Activated CD4-positive, alpha-beta T cell treated with anti-CD3 and anti-CD28 coated beads, Interleukin-2, amount 10 ng/mL, durations not matched to agents 7 days and 5 days (primary cell): ENCODE data around the gene PDE1C. TPM values are rescaled to one million over a fixed set of nuclear protein-coding genes. Genes with fewer than 3 reads are reported as not detected.

Experiments
- CTCF ChIA-PET: fragments of 350-600 bp; sonication (Branson Sonifier 250); formaldehyde crosslinking; loops from one replicate; lab custom pipeline; 2021; ENCODE audit warnings: antibody characterized with exemption; lab: Charles Lee
- POLR2A ChIA-PET: fragments of 350-600 bp; sonication (Branson Sonifier 250); formaldehyde crosslinking; loops from one replicate; lab custom pipeline; 2021; ENCODE audit warnings: antibody characterized with exemption; lab: Charles Lee
- DNase-seq: peaks from one replicate; pipeline ENCODE4 v3.0.0-alpha.2; 2020
- H3K27ac Mint-ChIP-seq: one replicate; pipeline ENCODE4 v1.8.0; 2021; ENCODE audit warnings: mild to moderate bottlenecking, moderate library complexity, mixed read lengths
- H3K27me3 Mint-ChIP-seq: one replicate; pipeline ENCODE4 v1.8.0; 2021; ENCODE audit warnings: mixed read lengths
- H3K36me3 Mint-ChIP-seq: one replicate; pipeline ENCODE4 v1.8.0; 2021; ENCODE audit warnings: low read depth, mixed read lengths
- H3K4me1 Mint-ChIP-seq: one replicate; pipeline ENCODE4 v1.8.0; 2021; ENCODE audit warnings: mixed read lengths
- H3K4me3 Mint-ChIP-seq: one replicate; pipeline ENCODE4 v1.8.0; 2021; ENCODE audit warnings: mild to moderate bottlenecking, moderate library complexity, mixed read lengths
- H3K9me3 Mint-ChIP-seq: one replicate; pipeline ENCODE4 v1.8.0; 2021; ENCODE audit warnings: mixed read lengths
- total RNA-seq, 2 experiments: library from RNA; stranded (reverse); gene quantifications; one replicate each; pipeline ENCODE4 v1.2.3, GENCODE V29; 2021

Gene PDE1C
- total RNA-seq, 2 experiments from 2014 or later: not detected

DNA sequence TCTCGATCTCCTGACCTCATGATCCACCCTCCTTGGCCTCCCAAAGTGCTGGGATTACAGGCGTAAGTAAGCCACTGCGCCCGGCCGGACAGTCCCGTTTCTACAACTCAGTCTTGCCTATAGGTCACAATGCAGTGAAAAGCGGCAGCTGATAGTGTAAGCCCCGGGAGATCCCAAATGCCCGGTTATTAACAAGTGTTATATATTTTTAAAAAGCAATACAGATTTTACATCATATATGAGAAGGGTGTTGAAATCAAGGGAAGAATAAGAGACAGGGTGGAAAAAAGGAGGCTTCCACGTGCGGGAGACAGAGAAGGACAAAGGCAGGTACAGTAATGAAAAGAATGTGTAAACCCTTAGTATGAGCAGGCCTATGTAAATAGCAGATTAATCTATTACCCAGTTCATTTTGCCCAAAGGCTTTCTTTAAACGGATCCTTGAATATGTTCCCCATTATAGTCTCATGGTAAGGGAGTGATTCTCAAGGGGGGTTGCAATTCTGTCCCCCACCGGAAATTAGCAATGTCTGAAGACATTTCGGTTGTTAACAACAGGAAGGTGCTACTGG, 170.8 kb downstream of the PDE1C start:
- no peak for DNase-seq
- no peaks in the 10 kb centered on the region for H3K27me3 Mint-ChIP-seq
- H3K4me1 Mint-ChIP-seq: no peaks in the 10 kb centered on the region
- H3K27ac Mint-ChIP-seq: no peak overlapping the region
- POLR2A ChIA-PET: no interaction called here
- H3K9me3 Mint-ChIP-seq: no peaks in the 10 kb centered on the region
- H3K36me3 Mint-ChIP-seq: no peaks in the 10 kb centered on the region
- CTCF ChIA-PET: no interaction called here
- H3K4me3 Mint-ChIP-seq: no peak overlapping the region

DNA sequence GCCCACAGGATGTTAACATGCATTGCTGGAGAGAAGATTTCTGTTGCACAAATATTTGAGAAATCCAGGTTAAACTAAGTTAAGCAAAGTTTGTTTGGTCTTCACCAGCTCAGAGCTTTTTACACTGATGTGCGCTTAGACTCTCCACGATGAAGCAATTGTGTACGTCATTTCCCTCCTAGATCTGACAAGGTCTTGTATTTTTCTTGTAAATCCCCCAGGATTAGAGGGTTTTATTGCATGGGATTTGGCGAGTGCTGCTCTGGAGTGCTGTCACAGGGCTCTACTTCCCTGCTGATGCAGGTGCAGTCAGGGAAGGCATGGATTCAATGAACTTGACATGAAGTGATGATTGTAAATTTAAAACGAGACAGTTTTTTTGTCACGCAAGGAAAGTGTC, 173.3 kb downstream of the PDE1C start:
- no peak for DNase-seq
- no peaks in the 10 kb centered on the region for H3K27me3 Mint-ChIP-seq
- H3K9me3 Mint-ChIP-seq: no peaks in the 10 kb centered on the region
- no peak overlapping the region for H3K27ac Mint-ChIP-seq
- no peaks in the 10 kb centered on the region for H3K4me1 Mint-ChIP-seq
- H3K36me3 Mint-ChIP-seq: no peaks in the 10 kb centered on the region
- POLR2A ChIA-PET: no interaction called here
- H3K4me3 Mint-ChIP-seq: no peak overlapping the region
- CTCF ChIA-PET: no interaction called here

DNA sequence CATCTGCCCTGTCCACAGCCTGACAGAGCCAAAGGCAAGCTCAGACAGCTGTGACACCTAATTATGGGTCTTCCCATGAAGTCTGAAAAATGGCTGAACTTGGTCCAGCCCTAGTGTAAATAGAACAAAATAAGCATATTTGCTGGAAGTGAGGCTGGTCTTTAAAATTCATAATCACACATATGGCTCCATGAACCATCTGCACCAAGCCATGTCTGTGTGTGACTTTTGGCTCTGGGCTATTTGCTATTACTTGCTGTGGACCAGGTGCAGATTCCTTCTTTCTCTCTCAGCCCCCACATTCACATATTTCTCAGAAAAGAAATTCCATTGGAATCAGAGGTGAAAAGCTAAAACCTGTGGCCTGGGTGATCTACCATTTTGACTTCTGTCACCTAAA, 175.9 kb downstream of the PDE1C start:
- ChIA-PET POLR2A (no interaction called here), CTCF (no interaction called here)
- DNase-seq: no peak
- no peak overlapping the region for H3K4me3 Mint-ChIP-seq
- no peaks in the 10 kb centered on the region for H3K36me3 Mint-ChIP-seq
- no peaks in the 10 kb centered on the region for H3K9me3 Mint-ChIP-seq
- no peak overlapping the region for H3K27ac Mint-ChIP-seq
- H3K27me3 Mint-ChIP-seq: no peaks in the 10 kb centered on the region
- H3K4me1 Mint-ChIP-seq: no peaks in the 10 kb centered on the region

DNA sequence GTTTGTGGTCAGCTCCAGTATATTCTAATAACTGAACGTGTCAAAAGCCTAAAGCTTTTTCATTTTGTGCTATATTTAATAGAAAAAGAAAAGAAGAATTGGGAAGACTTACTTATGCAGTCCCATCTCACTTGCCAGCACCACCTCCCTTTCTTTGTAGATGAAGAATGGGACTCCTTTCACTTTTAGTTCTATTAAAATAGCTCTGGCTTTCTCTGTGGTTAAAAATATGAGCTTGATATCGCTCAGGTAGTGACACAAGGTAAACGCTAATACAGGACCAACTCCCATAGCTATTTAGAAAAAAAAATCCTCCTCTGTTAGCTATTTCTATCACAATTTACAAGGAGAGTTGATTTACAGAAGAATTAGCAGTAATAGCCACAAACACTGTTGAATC, 176.8 kb downstream of the PDE1C start:
- CTCF ChIA-PET: no interaction called here
- Mint-ChIP-seq H3K9me3 (no peaks in the 10 kb centered on the region), H3K4me3 (no peak overlapping the region), H3K36me3 (no peaks in the 10 kb centered on the region), H3K4me1 (no peaks in the 10 kb centered on the region), H3K27ac (no peak overlapping the region), H3K27me3 (no peaks in the 10 kb centered on the region)
- POLR2A ChIA-PET: no interaction called here
- no peak for DNase-seq

DNA sequence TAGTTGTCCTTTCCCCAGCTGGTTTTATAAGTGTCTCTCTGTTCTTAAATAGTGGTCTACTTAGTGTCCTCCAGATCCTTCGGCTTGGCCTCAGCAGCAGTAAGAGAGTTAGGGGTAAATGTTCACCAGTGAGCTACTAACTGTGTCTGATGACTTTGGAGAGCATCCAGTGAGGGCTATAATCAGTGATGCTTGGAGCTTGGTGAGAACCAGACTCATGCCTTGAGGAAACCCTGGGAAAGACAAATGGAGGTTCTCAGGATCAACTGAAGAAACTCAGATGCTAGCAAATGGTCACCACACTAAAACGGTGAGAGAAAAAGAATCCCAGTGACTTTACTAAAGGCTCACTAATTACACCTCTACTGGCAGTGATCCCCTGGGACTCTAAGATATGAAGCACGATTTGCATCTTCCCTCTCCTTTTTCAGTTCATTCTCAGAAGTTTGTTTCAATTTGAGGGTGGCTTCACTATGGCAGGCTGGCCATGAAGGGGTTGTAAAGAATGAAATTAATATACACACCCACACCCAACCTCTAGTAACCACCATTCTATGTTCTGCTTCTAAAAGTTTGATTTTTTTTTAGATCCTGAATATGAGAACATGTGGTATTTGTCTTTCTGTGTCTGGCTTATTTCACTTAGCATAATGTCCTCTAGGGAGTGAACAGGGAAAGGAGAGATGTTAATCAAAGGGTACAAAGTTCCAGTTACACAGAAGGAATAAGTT, 177.9 kb downstream of the PDE1C start:
- ChIA-PET CTCF (no interaction called here), POLR2A (no interaction called here)
- Mint-ChIP-seq H3K4me3 (no peak overlapping the region), H3K4me1 (no peaks in the 10 kb centered on the region), H3K27me3 (no peaks in the 10 kb centered on the region), H3K36me3 (no peaks in the 10 kb centered on the region), H3K9me3 (no peaks in the 10 kb centered on the region), H3K27ac (no peak overlapping the region)
- DNase-seq: no peak

DNA sequence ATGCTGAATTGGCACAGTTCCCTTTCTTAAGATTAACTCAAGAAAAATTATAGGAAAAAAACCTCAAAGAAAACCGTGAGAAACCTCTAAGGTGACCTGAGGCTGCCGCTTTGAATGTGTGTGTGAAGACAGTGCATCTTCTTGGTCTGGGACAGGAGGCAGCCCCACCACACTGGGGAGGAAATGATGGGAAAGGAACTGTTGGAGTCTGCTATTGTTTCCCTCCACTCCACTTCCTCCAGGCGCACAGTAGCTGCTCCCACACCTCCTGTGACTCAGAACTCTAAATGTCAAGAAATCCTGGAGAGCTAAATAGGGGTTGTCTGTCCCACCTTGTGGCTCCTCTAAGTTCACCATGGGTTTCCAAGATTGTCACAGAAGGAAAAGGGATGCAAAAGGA, 179.4 kb downstream of the PDE1C start:
- H3K4me1 Mint-ChIP-seq: no peaks in the 10 kb centered on the region

DNA sequence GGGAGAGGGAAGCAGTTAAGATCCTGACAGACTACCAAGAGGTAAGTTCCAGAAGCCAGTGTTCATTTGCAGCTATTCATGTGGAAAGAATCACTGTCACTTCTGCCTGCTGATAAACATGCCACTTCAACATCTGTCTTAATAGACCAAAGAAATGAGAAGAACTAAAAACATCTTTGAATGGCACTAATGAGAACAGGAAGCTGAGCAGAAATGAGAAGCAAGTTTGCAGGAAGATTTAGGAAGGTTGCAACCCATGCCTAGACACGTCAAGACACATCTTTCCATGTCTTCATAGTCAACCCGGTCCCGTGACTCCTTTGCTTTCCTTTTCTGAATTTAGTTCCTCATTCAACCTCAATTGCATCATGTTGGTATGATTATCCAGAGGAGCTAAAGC, 180.0 kb downstream of the PDE1C start:
- Mint-ChIP-seq H3K27ac (no peak overlapping the region), H3K36me3 (no peaks in the 10 kb centered on the region), H3K27me3 (no peaks in the 10 kb centered on the region), H3K4me1 (no peaks in the 10 kb centered on the region), H3K4me3 (no peak overlapping the region), H3K9me3 (peaks cover 10% of the 10 kb centered on the region)
- ChIA-PET CTCF (no interaction called here), POLR2A (no interaction called here)
- no peak for DNase-seq

More for the DNA sequence above, 179.4 kb downstream of the PDE1C start:
- peaks cover 10% of the 10 kb centered on the region for H3K9me3 Mint-ChIP-seq
- no peak overlapping the region for H3K27ac Mint-ChIP-seq
- ChIA-PET CTCF (no interaction called here), POLR2A (no interaction called here)
- no peaks in the 10 kb centered on the region for H3K36me3 Mint-ChIP-seq
- no peak overlapping the region for H3K4me3 Mint-ChIP-seq
- DNase-seq: no peak
- H3K27me3 Mint-ChIP-seq: no peaks in the 10 kb centered on the region

DNA sequence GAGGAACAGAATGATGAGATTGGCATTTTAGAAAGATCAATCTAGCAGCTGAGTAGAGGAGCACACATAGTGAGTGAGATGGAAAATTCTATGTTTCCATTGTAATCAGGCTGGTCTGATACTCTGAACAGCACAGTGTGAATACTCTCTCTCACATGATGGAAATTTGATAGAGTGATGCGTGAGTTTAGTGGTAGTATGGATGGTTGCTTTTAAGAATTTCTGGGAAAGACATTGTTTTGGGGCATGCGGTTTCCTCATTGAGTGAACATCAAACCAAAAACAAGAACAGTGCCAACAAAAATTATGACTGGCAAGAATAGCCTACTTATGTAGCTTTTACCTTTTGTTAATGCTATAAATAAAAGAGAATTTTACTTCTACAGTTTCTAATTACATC, 183.2 kb downstream of the PDE1C start:
- H3K9me3 Mint-ChIP-seq: peaks cover 10% of the 10 kb centered on the region
- no peaks in the 10 kb centered on the region for H3K27me3 Mint-ChIP-seq
- H3K4me3 Mint-ChIP-seq: no peak overlapping the region
- H3K4me1 Mint-ChIP-seq: no peaks in the 10 kb centered on the region
- H3K27ac Mint-ChIP-seq: no peak overlapping the region
- no peak for DNase-seq
- ChIA-PET POLR2A (no interaction called here), CTCF (no interaction called here)
- no peaks in the 10 kb centered on the region for H3K36me3 Mint-ChIP-seq

DNA sequence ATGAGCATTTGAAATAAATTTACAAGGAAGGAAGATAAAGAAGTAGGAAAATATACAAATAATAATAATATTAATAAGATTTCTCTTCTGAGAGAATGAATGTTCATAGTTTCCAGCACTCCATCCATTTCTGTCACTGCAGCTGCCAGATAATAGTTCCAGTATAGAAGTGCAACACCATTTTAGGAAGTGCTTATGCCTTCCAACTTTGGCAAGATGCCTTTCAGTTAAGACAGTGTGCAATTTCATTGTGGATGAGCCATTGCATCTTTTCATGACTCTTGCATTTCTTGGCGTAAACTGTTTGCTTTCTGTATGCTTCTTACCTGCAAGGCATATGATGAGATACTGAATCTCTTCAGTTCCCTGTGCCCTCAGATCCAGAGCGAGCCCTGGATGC, 185.0 kb downstream of the PDE1C start:
- DNase-seq: no peak
- ChIA-PET POLR2A (no interaction called here), CTCF (no interaction called here)
- H3K27ac Mint-ChIP-seq: no peak overlapping the region
- H3K4me3 Mint-ChIP-seq: no peak overlapping the region
- no peaks in the 10 kb centered on the region for H3K4me1 Mint-ChIP-seq
- peaks cover 10% of the 10 kb centered on the region for H3K9me3 Mint-ChIP-seq
- no peaks in the 10 kb centered on the region for H3K36me3 Mint-ChIP-seq
- no peaks in the 10 kb centered on the region for H3K27me3 Mint-ChIP-seq

DNA sequence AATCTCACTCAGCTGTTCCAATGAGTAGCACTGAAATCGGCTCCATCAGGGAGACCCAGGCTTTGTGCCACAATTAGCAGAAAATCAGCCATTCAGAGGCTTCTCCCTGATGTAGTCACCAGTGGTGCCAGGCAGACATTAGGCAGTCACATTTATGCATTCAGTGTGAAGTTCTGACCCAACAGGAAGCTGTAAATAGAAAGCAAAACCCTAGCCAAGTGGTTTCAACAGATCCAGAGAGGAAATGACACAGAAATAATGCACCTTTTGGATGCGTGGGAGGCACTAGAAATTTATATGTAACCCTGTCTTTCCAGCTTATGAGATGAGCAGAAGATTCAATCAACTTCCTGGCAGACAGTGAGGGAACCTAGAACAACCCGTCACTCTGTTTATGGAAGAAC, 186.4 kb downstream of the PDE1C start:
- ChIA-PET CTCF (no interaction called here), POLR2A (no interaction called here)
- no peaks in the 10 kb centered on the region for H3K4me1 Mint-ChIP-seq

DNA sequence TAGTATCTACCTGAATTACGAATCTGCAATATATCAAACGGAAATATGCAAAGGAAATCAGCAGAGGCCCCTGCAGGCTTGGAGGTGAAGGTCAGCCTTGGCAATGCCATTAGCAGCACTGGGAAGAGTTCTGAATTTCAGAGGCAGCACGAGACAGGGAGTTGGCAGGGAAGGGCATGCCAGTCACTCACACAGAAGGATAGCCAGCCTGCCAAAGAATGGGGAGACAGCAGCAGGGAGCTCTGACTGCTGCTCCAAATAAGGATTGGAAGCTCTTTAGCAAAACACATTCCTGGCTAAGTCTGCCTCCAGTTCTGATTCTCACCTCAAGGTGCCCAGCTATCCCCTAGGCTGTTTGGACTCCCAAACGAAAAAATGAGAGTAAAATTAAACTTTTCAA, 188.0 kb downstream of the PDE1C start:
- no peak for DNase-seq
- Mint-ChIP-seq H3K27ac (no peak overlapping the region), H3K4me3 (no peak overlapping the region), H3K27me3 (no peaks in the 10 kb centered on the region), H3K36me3 (no peaks in the 10 kb centered on the region), H3K4me1 (no peaks in the 10 kb centered on the region), H3K9me3 (peaks cover 10% of the 10 kb centered on the region)
- ChIA-PET CTCF (no interaction called here), POLR2A (no interaction called here)

More for the DNA sequence above, 186.4 kb downstream of the PDE1C start:
- no peak for DNase-seq
- no peaks in the 10 kb centered on the region for H3K27me3 Mint-ChIP-seq
- no peak overlapping the region for H3K4me3 Mint-ChIP-seq
- no peaks in the 10 kb centered on the region for H3K36me3 Mint-ChIP-seq
- no peak overlapping the region for H3K27ac Mint-ChIP-seq
- peaks cover 10% of the 10 kb centered on the region for H3K9me3 Mint-ChIP-seq

DNA sequence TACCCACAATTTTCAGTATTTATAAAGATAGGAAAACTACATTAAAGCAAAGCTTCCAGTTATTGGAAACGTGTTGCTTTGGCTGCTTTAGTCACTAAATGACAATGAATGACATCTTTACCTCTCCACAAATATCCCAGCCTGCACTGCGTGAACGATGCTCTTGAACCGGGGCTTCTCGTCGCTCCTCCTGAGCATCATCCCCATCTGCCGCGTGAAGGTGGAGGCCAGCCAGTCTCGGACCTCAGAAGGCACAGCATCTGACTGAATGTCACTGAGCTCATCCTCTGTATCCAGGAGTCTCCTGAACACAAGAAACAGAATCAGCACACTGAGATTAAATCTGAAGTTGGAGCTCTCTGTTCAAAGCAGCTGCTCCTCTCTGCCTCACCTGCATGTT, 191.3 kb downstream of the PDE1C start:
- Mint-ChIP-seq H3K27me3 (no peaks in the 10 kb centered on the region), H3K4me1 (no peaks in the 10 kb centered on the region), H3K4me3 (no peak overlapping the region), H3K9me3 (no peaks in the 10 kb centered on the region), H3K36me3 (no peaks in the 10 kb centered on the region), H3K27ac (no peak overlapping the region)
- ChIA-PET POLR2A (no interaction called here), CTCF (no interaction called here)
- no peak for DNase-seq

DNA sequence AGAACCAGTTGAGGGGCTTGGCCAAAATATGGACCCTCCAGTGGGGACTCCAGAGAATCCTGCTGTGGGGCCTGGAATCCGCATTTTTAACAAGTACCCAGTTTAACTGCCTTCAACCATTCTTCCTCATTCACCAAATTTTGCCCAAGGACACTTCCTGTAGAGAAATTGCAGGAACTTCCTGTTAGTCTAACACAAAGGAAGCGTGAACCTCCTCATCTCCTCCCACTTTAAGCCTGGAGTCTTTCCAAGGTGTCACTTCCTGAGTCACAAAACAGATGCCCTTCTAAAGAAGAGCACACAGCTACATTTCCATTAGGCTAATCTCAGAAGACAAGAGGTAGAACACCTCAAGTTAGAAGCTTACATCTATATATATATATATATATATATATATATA, 194.8 kb downstream of the PDE1C start:
- H3K4me1 Mint-ChIP-seq: no peaks in the 10 kb centered on the region
- H3K4me3 Mint-ChIP-seq: no peak overlapping the region
- CTCF ChIA-PET: no interaction called here
- no peaks in the 10 kb centered on the region for H3K36me3 Mint-ChIP-seq
- POLR2A ChIA-PET: no interaction called here
- peaks cover 3% of the 10 kb centered on the region for H3K9me3 Mint-ChIP-seq
- H3K27ac Mint-ChIP-seq: no peak overlapping the region
- no peak for DNase-seq
- no peaks in the 10 kb centered on the region for H3K27me3 Mint-ChIP-seq
